ENCODE measurements around the gene PTPRB.

PTPRB gene

DNA sequence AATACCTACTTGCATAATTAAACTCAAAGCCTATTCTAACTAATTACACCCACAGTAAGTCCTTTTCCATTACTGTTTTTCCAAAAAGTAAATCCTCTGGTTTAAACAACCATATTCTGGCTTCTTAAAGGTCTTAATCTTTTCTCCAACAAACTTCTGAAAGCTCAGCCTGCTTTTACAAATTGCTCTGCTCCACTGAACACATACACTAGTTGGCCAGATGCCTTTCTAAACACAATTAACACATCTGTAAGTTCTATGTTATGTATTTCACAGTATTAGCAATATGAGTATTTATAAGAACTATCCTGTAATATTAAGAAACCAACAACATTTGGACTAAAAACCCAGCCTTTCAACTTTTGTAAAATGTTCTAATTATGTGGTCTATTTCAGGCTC, 30.1 kb downstream of the PTPRB start:
- H3K9ac ChIP-seq (ENCODE audit: low read length in 5 of 5): peak overlapping the region in 1 of 5 donors; percentile 51
- peaks cover 0 to 27% (median 9%) of the 10 kb centered on the region in 5 donors for H3K4me1 ChIP-seq (ENCODE audit: control insufficient read depth in 5 of 5, insufficient read depth in 5 of 5, low read length in 5 of 5)
- peak overlapping the region in 3 of 5 donors; percentile 46 to 84 (median 76) for H3K4me3 ChIP-seq (ENCODE audit: low read depth in 1 of 5, low read length in 5 of 5)
- H3K9me3 ChIP-seq (ENCODE audit: control insufficient read depth in 5 of 5, low read length in 5 of 5): no peaks in the 10 kb centered on the region
- H3K36me3 ChIP-seq (ENCODE audit: control insufficient read depth in 5 of 5, insufficient read depth in 5 of 5, low read length in 5 of 5): no peaks in the 10 kb centered on the region
- H3K27ac ChIP-seq (ENCODE audit: low read depth, low read length): no peak overlapping the region
- peaks cover 5 to 10% (median 6%) of the 10 kb centered on the region in 5 donors for H3K27me3 ChIP-seq (ENCODE audit: control insufficient read depth in 5 of 5, insufficient read depth in 4 of 5, low read length in 5 of 5)

DNA sequence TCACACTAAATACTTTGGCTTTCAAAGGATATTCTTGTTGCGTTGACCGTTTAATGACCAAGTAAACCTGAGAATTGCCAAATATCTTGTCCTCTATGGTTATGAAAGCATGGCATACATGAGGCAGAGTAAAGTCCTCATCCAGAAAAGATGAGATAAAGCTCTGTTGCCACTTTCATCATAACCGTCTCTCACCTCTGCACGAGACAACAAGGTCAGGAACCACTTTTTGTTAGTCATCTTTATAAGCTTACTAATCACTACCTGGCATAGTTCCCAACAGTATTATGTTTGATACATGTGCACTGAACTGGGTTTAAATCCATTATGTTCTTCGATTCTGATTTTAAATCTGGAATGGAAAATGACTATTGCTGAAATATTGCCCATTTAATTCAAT, 31.3 kb downstream of the PTPRB start:
- no peaks in the 10 kb centered on the region for H3K9me3 ChIP-seq (ENCODE audit: control insufficient read depth in 5 of 5, low read length in 5 of 5)
- H3K9ac ChIP-seq (ENCODE audit: low read length in 5 of 5): no peak overlapping the region
- peaks cover 0 to 22% (median 9%) of the 10 kb centered on the region in 5 donors for H3K4me1 ChIP-seq (ENCODE audit: control insufficient read depth in 5 of 5, insufficient read depth in 5 of 5, low read length in 5 of 5)
- H3K36me3 ChIP-seq (ENCODE audit: control insufficient read depth in 5 of 5, insufficient read depth in 5 of 5, low read length in 5 of 5): no peaks in the 10 kb centered on the region
- peaks cover 5 to 10% (median 6%) of the 10 kb centered on the region in 5 donors for H3K27me3 ChIP-seq (ENCODE audit: control insufficient read depth in 5 of 5, insufficient read depth in 4 of 5, low read length in 5 of 5)
- H3K27ac ChIP-seq (ENCODE audit: low read depth, low read length): peak overlapping the region; percentile 25
- H3K4me3 ChIP-seq (ENCODE audit: low read depth in 1 of 5, low read length in 5 of 5): peak overlapping the region in 3 of 5 donors; percentile 28 to 84 (median 76)

DNA sequence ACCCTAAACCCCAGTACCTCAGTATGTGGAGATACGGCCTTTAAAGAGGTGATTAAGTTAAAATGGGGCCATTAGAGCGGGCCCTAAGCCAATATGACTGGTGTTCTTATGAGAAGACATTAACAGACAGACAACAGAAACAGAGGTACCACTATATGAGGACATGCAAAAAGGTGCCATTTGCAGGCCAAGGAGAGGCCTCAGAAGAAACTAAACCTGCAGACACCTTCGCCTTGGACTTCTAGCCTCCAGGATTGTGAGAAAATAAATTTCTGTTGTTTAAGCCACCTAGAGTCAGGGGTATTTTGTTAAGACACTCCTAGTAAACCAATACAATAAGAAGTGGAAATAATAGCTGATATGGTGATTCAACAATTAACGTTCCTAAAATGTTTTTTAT, 32.6 kb downstream of the PTPRB start:
- Histone ChIP-seq H3K9ac (ENCODE audit: low read length in 5 of 5) (no peak overlapping the region), H3K27ac (ENCODE audit: low read depth, low read length) (no peak overlapping the region), H3K9me3 (ENCODE audit: control insufficient read depth in 5 of 5, low read length in 5 of 5) (no peaks in the 10 kb centered on the region), H3K36me3 (ENCODE audit: control insufficient read depth in 5 of 5, insufficient read depth in 5 of 5, low read length in 5 of 5) (no peaks in the 10 kb centered on the region), H3K4me1 (ENCODE audit: control insufficient read depth in 5 of 5, insufficient read depth in 5 of 5, low read length in 5 of 5) (peaks cover 0 to 17% (median 5%) of the 10 kb centered on the region in 5 donors), H3K27me3 (ENCODE audit: control insufficient read depth in 5 of 5, insufficient read depth in 4 of 5, low read length in 5 of 5) (peaks cover 5 to 9% (median 6%) of the 10 kb centered on the region in 5 donors), H3K4me3 (ENCODE audit: low read depth in 1 of 5, low read length in 5 of 5) (peak overlapping the region in 1 of 5 donors; percentile 22)

DNA sequence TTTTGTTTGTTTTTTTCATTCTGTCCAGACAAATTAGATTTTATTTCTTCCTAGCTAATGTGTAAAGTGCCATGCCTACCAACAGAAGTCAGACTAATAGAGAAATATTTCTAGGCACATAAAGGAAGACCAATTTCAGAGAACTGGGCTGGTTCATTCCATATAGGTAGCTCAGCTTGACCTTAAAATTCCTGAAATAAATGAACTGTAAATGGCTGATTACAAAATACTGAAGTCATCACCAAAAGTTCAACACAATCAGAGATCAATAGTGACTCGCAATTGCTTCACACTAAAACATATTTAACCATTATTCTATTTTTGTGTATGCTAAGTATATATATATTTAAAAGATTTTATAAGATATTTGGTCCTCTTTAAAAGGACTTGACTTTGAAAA, 34.2 kb downstream of the PTPRB start:
- no peaks in the 10 kb centered on the region for H3K9me3 ChIP-seq (ENCODE audit: control insufficient read depth in 5 of 5, low read length in 5 of 5)
- H3K4me1 ChIP-seq (ENCODE audit: control insufficient read depth in 5 of 5, insufficient read depth in 5 of 5, low read length in 5 of 5): peaks cover 0 to 20% (median 0%) of the 10 kb centered on the region in 5 donors
- no peak overlapping the region for H3K9ac ChIP-seq (ENCODE audit: low read length in 5 of 5)
- no peak overlapping the region for H3K4me3 ChIP-seq (ENCODE audit: low read depth in 1 of 5, low read length in 5 of 5)
- H3K36me3 ChIP-seq (ENCODE audit: control insufficient read depth in 5 of 5, insufficient read depth in 5 of 5, low read length in 5 of 5): no peaks in the 10 kb centered on the region
- H3K27me3 ChIP-seq (ENCODE audit: control insufficient read depth in 5 of 5, insufficient read depth in 4 of 5, low read length in 5 of 5): no peaks in the 10 kb centered on the region
- H3K27ac ChIP-seq (ENCODE audit: low read depth, low read length): no peak overlapping the region

DNA sequence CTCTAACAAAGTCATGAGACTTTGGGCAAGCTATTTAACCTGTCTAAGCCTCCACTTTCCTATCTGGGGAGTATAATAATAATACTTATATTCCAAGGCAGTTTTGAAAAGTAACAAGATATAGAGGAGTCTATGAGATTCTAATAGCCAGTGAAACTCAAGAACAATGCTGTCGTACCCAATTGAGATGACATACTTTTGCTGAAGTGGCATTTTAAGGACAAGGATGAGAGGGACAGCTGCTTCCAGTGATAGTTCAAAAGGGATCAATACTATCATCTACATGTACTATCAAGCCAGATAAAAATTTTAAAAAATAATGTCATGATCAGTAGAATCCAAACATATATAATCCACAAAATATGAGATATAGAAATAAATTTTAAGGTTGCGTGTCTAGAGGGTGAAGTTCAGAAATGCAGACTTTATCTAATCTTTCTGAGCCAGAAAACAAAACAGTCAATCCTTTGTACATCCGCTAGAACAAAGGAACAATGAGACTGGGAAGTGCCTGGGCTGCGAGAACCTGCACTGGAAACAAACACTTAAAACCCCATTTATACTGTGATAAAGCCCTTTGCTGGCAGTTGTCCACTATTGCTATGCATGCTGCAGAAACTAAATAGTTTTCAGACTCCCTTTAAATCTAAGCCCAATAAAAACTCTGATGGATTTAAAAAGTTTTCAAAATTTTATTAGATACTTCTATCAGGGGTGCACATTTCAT, 38.6 kb downstream of the PTPRB start:
- Histone ChIP-seq H3K9me3 (ENCODE audit: control insufficient read depth in 5 of 5, low read length in 5 of 5) (no peaks in the 10 kb centered on the region), H3K36me3 (ENCODE audit: control insufficient read depth in 5 of 5, insufficient read depth in 5 of 5, low read length in 5 of 5) (peaks cover 0 to 2% (median 0%) of the 10 kb centered on the region in 5 donors), H3K4me3 (ENCODE audit: low read depth in 1 of 5, low read length in 5 of 5) (no peak overlapping the region), H3K4me1 (ENCODE audit: control insufficient read depth in 5 of 5, insufficient read depth in 5 of 5, low read length in 5 of 5) (peaks cover 0 to 20% (median 0%) of the 10 kb centered on the region in 5 donors), H3K27ac (ENCODE audit: low read depth, low read length) (no peak overlapping the region), H3K9ac (ENCODE audit: low read length in 5 of 5) (no peak overlapping the region), H3K27me3 (ENCODE audit: control insufficient read depth in 5 of 5, insufficient read depth in 4 of 5, low read length in 5 of 5) (peaks cover 0 to 4% (median 0%) of the 10 kb centered on the region in 5 donors)

DNA sequence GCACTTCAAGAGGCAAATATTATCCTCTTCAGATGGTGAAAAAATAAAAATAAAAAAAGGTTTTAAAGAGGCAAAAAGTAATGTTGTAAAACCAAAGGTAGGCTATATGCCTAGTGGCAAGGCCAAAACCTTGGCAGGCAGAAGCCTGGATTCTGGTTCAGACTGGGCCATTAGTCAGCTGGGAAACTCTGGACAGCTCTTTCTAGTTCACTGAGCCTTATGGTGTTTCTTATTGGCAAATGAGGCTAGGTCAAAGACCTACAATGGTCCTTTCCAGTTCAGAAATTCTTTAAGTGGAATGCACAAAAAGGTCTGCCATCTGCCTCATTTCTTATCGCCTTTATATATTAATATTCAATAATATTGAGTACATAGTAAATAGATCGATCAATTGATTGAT, 44.6 kb downstream of the PTPRB start:
- H3K9ac ChIP-seq (ENCODE audit: low read length in 5 of 5): no peak overlapping the region
- H3K36me3 ChIP-seq (ENCODE audit: control insufficient read depth in 5 of 5, insufficient read depth in 5 of 5, low read length in 5 of 5): peaks cover 0 to 5% (median 0%) of the 10 kb centered on the region in 5 donors
- H3K27me3 ChIP-seq (ENCODE audit: control insufficient read depth in 5 of 5, insufficient read depth in 4 of 5, low read length in 5 of 5): peaks cover 0 to 4% (median 0%) of the 10 kb centered on the region in 5 donors
- H3K4me3 ChIP-seq (ENCODE audit: low read depth in 1 of 5, low read length in 5 of 5): no peak overlapping the region
- H3K9me3 ChIP-seq (ENCODE audit: control insufficient read depth in 5 of 5, low read length in 5 of 5): no peaks in the 10 kb centered on the region
- peaks cover 0 to 4% (median 0%) of the 10 kb centered on the region in 5 donors for H3K4me1 ChIP-seq (ENCODE audit: control insufficient read depth in 5 of 5, insufficient read depth in 5 of 5, low read length in 5 of 5)
- no peak overlapping the region for H3K27ac ChIP-seq (ENCODE audit: low read depth, low read length)

DNA sequence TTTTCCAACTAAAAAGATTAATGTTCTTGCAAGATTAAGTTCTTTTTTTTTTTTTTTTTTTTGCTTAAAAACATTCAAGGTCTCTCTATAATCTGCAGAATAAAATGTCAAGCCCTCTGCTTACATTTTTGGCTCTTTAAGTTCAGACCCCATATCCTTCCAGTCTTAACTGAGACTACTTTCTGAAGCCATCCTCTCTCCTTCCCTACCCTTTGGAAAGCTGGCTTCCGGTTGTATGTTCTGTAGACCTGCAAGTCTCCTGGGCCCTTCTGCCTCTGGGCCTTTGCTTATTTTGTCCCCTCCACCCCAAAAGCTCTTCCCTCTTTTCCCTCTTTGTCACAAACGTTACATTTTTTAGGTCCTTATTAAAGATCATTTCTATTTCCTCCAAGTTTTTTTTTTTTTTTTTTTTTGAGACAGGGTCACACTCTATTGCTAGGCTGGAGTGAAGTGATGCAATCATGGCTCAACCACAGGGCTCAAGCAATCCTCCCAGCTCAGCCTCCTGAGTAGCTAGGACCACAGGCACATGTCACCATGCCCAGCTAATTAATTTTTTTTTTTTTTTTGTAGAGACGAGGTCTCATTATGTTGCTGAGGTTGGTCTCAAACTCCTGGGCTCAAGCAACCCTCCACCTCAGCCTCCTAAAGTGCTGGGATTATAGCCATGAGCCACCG, 46.5 kb downstream of the PTPRB start:
- H3K27me3 ChIP-seq (ENCODE audit: control insufficient read depth in 5 of 5, insufficient read depth in 4 of 5, low read length in 5 of 5): peaks cover 0 to 4% (median 0%) of the 10 kb centered on the region in 5 donors
- H3K9ac ChIP-seq (ENCODE audit: low read length in 5 of 5): no peak overlapping the region
- H3K4me3 ChIP-seq (ENCODE audit: low read depth in 1 of 5, low read length in 5 of 5): no peak overlapping the region
- no peaks in the 10 kb centered on the region for H3K9me3 ChIP-seq (ENCODE audit: control insufficient read depth in 5 of 5, low read length in 5 of 5)
- peaks cover 0 to 8% (median 0%) of the 10 kb centered on the region in 5 donors for H3K36me3 ChIP-seq (ENCODE audit: control insufficient read depth in 5 of 5, insufficient read depth in 5 of 5, low read length in 5 of 5)
- peaks cover 0 to 4% (median 0%) of the 10 kb centered on the region in 5 donors for H3K4me1 ChIP-seq (ENCODE audit: control insufficient read depth in 5 of 5, insufficient read depth in 5 of 5, low read length in 5 of 5)
- H3K27ac ChIP-seq (ENCODE audit: low read depth, low read length): no peak overlapping the region

DNA sequence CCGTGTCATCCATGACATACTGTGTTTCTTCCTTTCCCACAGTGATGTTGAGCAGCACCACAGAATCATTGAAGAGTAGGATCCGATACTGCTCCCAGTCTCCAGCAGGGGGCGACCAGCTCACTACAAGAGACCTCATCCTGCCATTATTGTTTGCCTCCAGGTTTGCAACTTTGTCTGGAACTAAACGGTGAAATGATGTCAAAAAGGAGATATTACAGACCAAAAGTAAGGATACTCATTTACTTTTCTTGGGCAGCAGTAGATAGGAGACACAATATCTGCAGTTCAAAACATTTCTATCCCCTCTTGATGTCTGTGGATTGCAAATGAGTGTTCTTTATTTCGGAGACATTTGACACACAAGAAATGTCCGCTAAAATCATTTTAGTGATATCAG, 47.2 kb downstream of the PTPRB start:
- no peak overlapping the region for H3K27ac ChIP-seq (ENCODE audit: low read depth, low read length)
- H3K4me3 ChIP-seq (ENCODE audit: low read depth in 1 of 5, low read length in 5 of 5): no peak overlapping the region
- peaks cover 0 to 4% (median 0%) of the 10 kb centered on the region in 5 donors for H3K27me3 ChIP-seq (ENCODE audit: control insufficient read depth in 5 of 5, insufficient read depth in 4 of 5, low read length in 5 of 5)
- no peak overlapping the region for H3K9ac ChIP-seq (ENCODE audit: low read length in 5 of 5)
- H3K9me3 ChIP-seq (ENCODE audit: control insufficient read depth in 5 of 5, low read length in 5 of 5): peaks cover 0 to 1% (median 0%) of the 10 kb centered on the region in 5 donors
- H3K36me3 ChIP-seq (ENCODE audit: control insufficient read depth in 5 of 5, insufficient read depth in 5 of 5, low read length in 5 of 5): peaks cover 0 to 11% (median 0%) of the 10 kb centered on the region in 5 donors
- H3K4me1 ChIP-seq (ENCODE audit: control insufficient read depth in 5 of 5, insufficient read depth in 5 of 5, low read length in 5 of 5): peaks cover 0 to 4% (median 0%) of the 10 kb centered on the region in 5 donors

DNA sequence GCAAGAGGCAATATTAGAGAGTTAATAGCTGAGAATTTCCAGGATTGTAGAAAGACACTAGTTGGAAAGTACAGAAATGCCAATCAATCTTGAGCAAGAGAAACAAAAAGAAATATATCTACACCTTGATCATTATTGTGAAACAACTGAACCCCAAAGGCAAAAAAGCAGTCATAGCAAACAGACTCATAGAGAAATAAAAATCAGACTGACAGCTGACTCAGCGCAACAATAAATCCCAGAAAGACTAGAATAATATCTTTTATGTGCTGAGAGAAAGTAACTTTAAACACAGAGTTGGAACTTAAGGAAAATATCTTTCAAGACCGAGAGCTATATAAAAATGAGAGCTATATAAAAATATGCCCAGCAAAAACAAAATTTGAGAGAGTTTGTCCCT, 52.9 kb downstream of the PTPRB start:
- H3K4me3 ChIP-seq (ENCODE audit: low read depth in 1 of 5, low read length in 5 of 5): no peak overlapping the region
- peaks cover 0 to 4% (median 3%) of the 10 kb centered on the region in 5 donors for H3K9me3 ChIP-seq (ENCODE audit: control insufficient read depth in 5 of 5, low read length in 5 of 5)
- H3K27me3 ChIP-seq (ENCODE audit: control insufficient read depth in 5 of 5, insufficient read depth in 4 of 5, low read length in 5 of 5): no peaks in the 10 kb centered on the region
- H3K4me1 ChIP-seq (ENCODE audit: control insufficient read depth in 5 of 5, insufficient read depth in 5 of 5, low read length in 5 of 5): no peaks in the 10 kb centered on the region
- no peak overlapping the region for H3K9ac ChIP-seq (ENCODE audit: low read length in 5 of 5)
- H3K36me3 ChIP-seq (ENCODE audit: control insufficient read depth in 5 of 5, insufficient read depth in 5 of 5, low read length in 5 of 5): peaks cover 0 to 10% (median 5%) of the 10 kb centered on the region in 5 donors
- no peak overlapping the region for H3K27ac ChIP-seq (ENCODE audit: low read depth, low read length)

DNA sequence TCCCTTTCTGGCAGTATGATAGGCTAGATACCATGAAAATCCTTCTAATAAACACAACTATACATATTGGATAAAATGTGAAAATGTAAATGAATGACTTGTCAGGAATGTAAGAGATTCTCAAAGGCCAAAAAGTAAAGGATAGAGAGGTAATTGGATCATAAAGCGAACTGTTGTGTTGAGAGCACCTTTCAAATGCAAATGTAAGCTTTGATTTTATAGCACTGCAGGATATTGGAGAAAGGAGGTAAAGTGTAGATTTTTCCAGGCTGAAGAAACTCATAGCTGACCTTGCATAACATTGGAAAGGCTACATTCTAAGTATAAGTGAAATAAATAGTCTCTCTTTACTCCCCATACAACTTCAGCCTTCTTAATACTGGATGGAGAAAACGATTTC, 54.0 kb downstream of the PTPRB start:
- Histone ChIP-seq H3K9me3 (ENCODE audit: control insufficient read depth in 5 of 5, low read length in 5 of 5) (peaks cover 0 to 4% (median 3%) of the 10 kb centered on the region in 5 donors), H3K4me1 (ENCODE audit: control insufficient read depth in 5 of 5, insufficient read depth in 5 of 5, low read length in 5 of 5) (no peaks in the 10 kb centered on the region), H3K9ac (ENCODE audit: low read length in 5 of 5) (no peak overlapping the region), H3K36me3 (ENCODE audit: control insufficient read depth in 5 of 5, insufficient read depth in 5 of 5, low read length in 5 of 5) (peaks cover 0 to 10% (median 7%) of the 10 kb centered on the region in 5 donors), H3K4me3 (ENCODE audit: low read depth in 1 of 5, low read length in 5 of 5) (no peak overlapping the region), H3K27me3 (ENCODE audit: control insufficient read depth in 5 of 5, insufficient read depth in 4 of 5, low read length in 5 of 5) (no peaks in the 10 kb centered on the region), H3K27ac (ENCODE audit: low read depth, low read length) (no peak overlapping the region)
